K562 (cell line): Measurements from ENCODE around the gene NVL. TPM values are rescaled to one million over a fixed set of nuclear protein-coding genes. Genes with fewer than 3 reads are reported as not detected.

Source experiments
- ATAC-seq: fragments of 200-7000 bp; cut with Tn5 transposase; 3 replicates; pipeline ENCODE4 v1.9.1; 2020; ENCODE audit warnings: moderate library complexity
- BruUV-seq: library from RNA; stranded (reverse); fragments of 400-500 nt; replicated peaks from 2 replicates; lab custom pipeline; 2021; lab: Mats Ljungman, UMichigan
- CTCF ChIA-PET: fragments of 300-600 bp; formaldehyde crosslinking; extraction: SDS; loops from one replicate; lab custom pipeline; 2021; ENCODE audit warnings: low intra/inter-chr PET ratio; lab: Yijun Ruan, JAX
- POLR2A ChIA-PET: fragments of 300-600, 350-650 bp; sonication (Branson Sonifier 250); formaldehyde crosslinking; extraction: SDS; loops from one replicate; lab custom pipeline; 2021; ENCODE audit warnings: antibody characterized with exemption, inconsistent platforms; lab: Yijun Ruan, JAX
- DNase-seq, 4 experiments: peaks; one replicate each; pipeline versions ENCODE4 v3.0.0 to v3.0.0-alpha.2; 2011 to 2018; ENCODE audit warnings: low spot score in 3 of 4, mixed read lengths in 3 of 4; ENCODE audit errors: extremely low read depth in 1 of 4
- FAIRE-seq: peaks from 2 replicates; lab custom pipeline; 2011; peaks lifted over from hg19 to GRCh38; lab: Jason Lieb, UNC
- H2AFZ ChIP-seq: 2 replicates; pipeline ENCODE4 v1.6.0; 2011; ENCODE audit warnings: low read depth, low read length, control low read depth, inconsistent platforms
- H3K27ac ChIP-seq: fragments of 200-600 bp; 3 replicates; pipeline ENCODE4 v1.8.0; 2011; ENCODE audit warnings: low read depth, mild to moderate bottlenecking, control low read depth, inconsistent platforms, low read length, moderate library complexity, mixed read lengths; ENCODE audit errors: extremely low read depth
- H3K27me3 ChIP-seq, 2 experiments: fragments of 300-600 bp in 1 of 2; 2 replicates in 1 of 2; 3 replicates in 1 of 2; pipeline versions ENCODE4 v1.6.0 to v1.8.0; 2011; ENCODE audit warnings: inconsistent platforms in 2 of 2, low read length in 2 of 2, mild to moderate bottlenecking in 1 of 2, mixed read lengths in 1 of 2, moderate library complexity in 1 of 2; ENCODE audit not compliant: control insufficient read depth in 2 of 2, insufficient read depth in 2 of 2
- H3K36me3 ChIP-seq: fragments of 300-600 bp; 3 replicates; pipeline ENCODE4 v1.8.0; 2011; ENCODE audit warnings: mild to moderate bottlenecking, low read length, inconsistent platforms; ENCODE audit not compliant: control insufficient read depth, insufficient read depth
- H3K4me1 ChIP-seq, 2 experiments: fragments of 200-600 bp in 1 of 2; replicated peaks in 1 of 2; 2 replicates in 1 of 2; 3 replicates in 1 of 2; pipeline versions ENCODE4 v1.5.1 to v1.8.0; 2011; ENCODE audit warnings: inconsistent platforms in 2 of 2, low read length in 2 of 2, mild to moderate bottlenecking in 1 of 2, mixed read lengths in 1 of 2, moderate library complexity in 1 of 2; ENCODE audit not compliant: control insufficient read depth in 2 of 2, insufficient read depth in 2 of 2
- H3K4me2 ChIP-seq: 2 replicates; pipeline ENCODE4 v1.6.1; 2011; ENCODE audit warnings: low read length, control low read depth, inconsistent platforms, mixed read lengths; ENCODE audit not compliant: insufficient read depth
- H3K4me3 ChIP-seq: fragments of 200-600 bp; sonication (generic), shearing (Covaris generic); 2 replicates; pipeline ENCODE4 v1.5.1; 2016; ENCODE audit warnings: control low read depth, inconsistent platforms
- H3K79me2 ChIP-seq: fragments of 200-600 bp; 3 replicates; pipeline ENCODE4 v1.8.0; 2011; ENCODE audit warnings: low read length, inconsistent platforms; ENCODE audit not compliant: control insufficient read depth, insufficient read depth
- H3K9ac ChIP-seq, 2 experiments: 2 replicates each; pipeline versions ENCODE4 v1.6.0 to v1.6.1; 2011; ENCODE audit warnings: low read depth in 2 of 2, low read length in 2 of 2, control low read depth in 1 of 2, inconsistent platforms in 1 of 2, mild to moderate bottlenecking in 1 of 2, mixed read lengths in 1 of 2; ENCODE audit not compliant: insufficient read depth in 1 of 2
- H3K9me1 ChIP-seq: one replicate; pipeline ENCODE4 v1.6.0; 2011; ENCODE audit warnings: inconsistent platforms, mild to moderate bottlenecking, low read length, moderate library complexity; ENCODE audit not compliant: control insufficient read depth, insufficient read depth
- H3K9me3 ChIP-seq: replicated peaks from 2 replicates; pipeline ENCODE4 v1.5.1; 2011; ENCODE audit warnings: low read depth, low read length, inconsistent platforms; ENCODE audit not compliant: control insufficient read depth, insufficient read depth
- H4K20me1 ChIP-seq: replicated peaks from 2 replicates; pipeline ENCODE4 v1.6.1; 2011; ENCODE audit warnings: low read length, inconsistent platforms, mixed read lengths; ENCODE audit not compliant: control insufficient read depth, insufficient read depth
- ZSCAN29 ChIP-seq: fragments of 450-650 bp; IDR thresholded peaks from 2 replicates; pipeline ENCODE4 v1.6.1; 2017
- WGBS: fragments of 100-300 bp; shearing (Covaris generic); methylation state at CpG from one replicate; pipeline ENCODE4 v1.1.6; 2016; ENCODE audit warnings: low coverage, mixed read lengths; ENCODE audit not compliant: insufficient coverage; ENCODE audit errors: missing lambda C conversion rate; 5-methylcytosine and 5-hydroxymethylcytosine counted together
- in situ Hi-C: fragments of 300-500 bp; cut with MboI; formaldehyde crosslinking; loops from 4 replicates; pipeline ENCODE4 v1.15.0; 2018; ENCODE audit warnings: inconsistent platforms, mixed read lengths
- intact Hi-C: fragments of 100-400 bp; cut with micrococcal nuclease; formaldehyde crosslinking; loops from 2 replicates; pipeline ENCODE4 v1.14.2; 2022
- polyA plus RNA-seq, 8 experiments: library from polyadenylated mRNA; depleted of rRNA in 4 of 8; stranded (reverse) in 5 of 8; unstranded in 3 of 8; fragments of >200 nt; fragmentation: Nextera tagmentation in 2 of 8; fragmentation: Illumina TruSeq in 1 of 8; extraction: Ambion mirVana in 2 of 8; extraction: Trizol in 1 of 8; gene quantifications; 2 replicates each; pipeline versions ENCODE4 v1.2.1 to v1.2.3, GENCODE V29; 2011 to 2014; ENCODE audit warnings: inconsistent platforms in 1 of 8, missing spikeins in 1 of 8
- total RNA-seq, 7 experiments: library from RNA; depleted of rRNA in 6 of 7; stranded (reverse); fragments of >200 nt in 6 of 7; fragmentation: Illumina TruSeq in 2 of 7; extraction: Trizol in 2 of 7; gene quantifications; 2 replicates each; pipeline versions ENCODE4 v1.2.1 to v1.2.3, GENCODE V29; 2011 to 2021; ENCODE audit warnings: low replicate concordance in 1 of 7
- TF ChIP-seq, protein P1 (sequence below), 2 experiments: fragments of 450-650 bp in 1 of 2; sonication (generic) in 1 of 2; formaldehyde crosslinking in 1 of 2; IDR thresholded peaks; 2 replicates each; pipeline versions ENCODE4 v1.7.1 to v1.9.0; 2016 to 2022; ENCODE audit warnings: inconsistent platforms in 1 of 2, mild to moderate bottlenecking in 1 of 2, missing genetic modification reagents in 1 of 2

NVL gene
- total and polyA plus RNA-seq, 9 of the 15 experiments (the other 6 are each of a cell fraction or from before 2014, with no cell fraction given), result 32.5 to 86.6 (median 62.9) TPM

DNA sequence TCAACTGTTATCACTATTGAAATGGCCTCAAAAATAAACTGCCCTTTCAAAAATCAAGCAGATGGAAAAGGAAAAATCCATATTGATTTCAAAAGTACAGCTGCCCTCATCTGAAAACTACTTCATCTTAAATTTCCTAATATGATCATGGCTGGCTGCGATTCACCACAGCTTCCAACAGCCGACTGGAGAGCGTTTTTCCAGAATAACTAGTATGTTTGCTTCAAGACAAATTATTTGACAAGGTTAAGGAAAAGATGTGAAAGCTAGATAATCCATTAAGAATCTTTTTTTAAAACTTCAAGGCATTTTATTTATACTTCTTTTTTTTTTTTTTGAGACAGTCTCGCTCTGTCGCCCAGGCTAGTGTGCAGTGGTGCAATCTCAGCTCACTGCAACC, 151.1 kb downstream of the NVL start:
- no peaks in the 10 kb centered on the region for H3K27me3 ChIP-seq
- in situ Hi-C loops (no loop called here), intact Hi-C loops (no loop called here)
- TF ChIP-seq, protein P1, sequence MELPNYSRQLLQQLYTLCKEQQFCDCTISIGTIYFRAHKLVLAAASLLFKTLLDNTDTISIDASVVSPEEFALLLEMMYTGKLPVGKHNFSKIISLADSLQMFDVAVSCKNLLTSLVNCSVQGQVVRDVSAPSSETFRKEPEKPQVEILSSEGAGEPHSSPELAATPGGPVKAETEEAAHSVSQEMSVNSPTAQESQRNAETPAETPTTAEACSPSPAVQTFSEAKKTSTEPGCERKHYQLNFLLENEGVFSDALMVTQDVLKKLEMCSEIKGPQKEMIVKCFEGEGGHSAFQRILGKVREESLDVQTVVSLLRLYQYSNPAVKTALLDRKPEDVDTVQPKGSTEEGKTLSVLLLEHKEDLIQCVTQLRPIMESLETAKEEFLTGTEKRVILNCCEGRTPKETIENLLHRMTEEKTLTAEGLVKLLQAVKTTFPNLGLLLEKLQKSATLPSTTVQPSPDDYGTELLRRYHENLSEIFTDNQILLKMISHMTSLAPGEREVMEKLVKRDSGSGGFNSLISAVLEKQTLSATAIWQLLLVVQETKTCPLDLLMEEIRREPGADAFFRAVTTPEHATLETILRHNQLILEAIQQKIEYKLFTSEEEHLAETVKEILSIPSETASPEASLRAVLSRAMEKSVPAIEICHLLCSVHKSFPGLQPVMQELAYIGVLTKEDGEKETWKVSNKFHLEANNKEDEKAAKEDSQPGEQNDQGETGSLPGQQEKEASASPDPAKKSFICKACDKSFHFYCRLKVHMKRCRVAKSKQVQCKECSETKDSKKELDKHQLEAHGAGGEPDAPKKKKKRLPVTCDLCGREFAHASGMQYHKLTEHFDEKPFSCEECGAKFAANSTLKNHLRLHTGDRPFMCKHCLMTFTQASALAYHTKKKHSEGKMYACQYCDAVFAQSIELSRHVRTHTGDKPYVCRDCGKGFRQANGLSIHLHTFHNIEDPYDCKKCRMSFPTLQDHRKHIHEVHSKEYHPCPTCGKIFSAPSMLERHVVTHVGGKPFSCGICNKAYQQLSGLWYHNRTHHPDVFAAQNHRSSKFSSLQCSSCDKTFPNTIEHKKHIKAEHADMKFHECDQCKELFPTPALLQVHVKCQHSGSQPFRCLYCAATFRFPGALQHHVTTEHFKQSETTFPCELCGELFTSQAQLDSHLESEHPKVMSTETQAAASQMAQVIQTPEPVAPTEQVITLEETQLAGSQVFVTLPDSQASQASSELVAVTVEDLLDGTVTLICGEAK (IDR thresholded peaks at IDR 0.05), result 0 out of 2 replicates have a peak, but pooled peaks have one; percentile 39
- TF ChIP-seq, protein P1 (CRISPR knock-in tag; IDR thresholded peaks at IDR 0.05), result no peak
- TF ChIP-seq ZSCAN29, result no peak
- no peak overlapping the region for H3K4me3 ChIP-seq
- H3K4me1 ChIP-seq, result peaks cover 5 to 18% of the 10 kb centered on the region in 2 experiments; a peak in 3 of 5 replicates
- H4K20me1 ChIP-seq, result no peaks in the 10 kb centered on the region
- no peak overlapping the region for H2AFZ ChIP-seq
- H3K4me2 ChIP-seq, result no peak overlapping the region
- no peak overlapping the region for H3K27ac ChIP-seq
- no peaks in the 10 kb centered on the region for H3K36me3 ChIP-seq
- ChIA-PET CTCF (no interaction called here), POLR2A (interaction anchor here (0.8 to 1.6 kb wide), 4 partner anchors 8 to 15 kb away, joined by 3 to 6 read pairs (median 4); no protein-coding TSS in a partner anchor)
- FAIRE-seq (no peak), ATAC-seq (no peak), DNase-seq (no peak)
- H3K79me2 ChIP-seq, result peaks cover 9% of the 10 kb centered on the region
- H3K9me3 ChIP-seq, result no peaks in the 10 kb centered on the region
- no peak overlapping the region for H3K9ac ChIP-seq
- BruUV-seq, result no TSS peak
- 84% methylated on average over 5 of the region's 5 CpGs for WGBS
- H3K9me1 ChIP-seq, result no peaks in the 10 kb centered on the region
